Globus pallidus (tissue), 1 donor: ENCODE data around the gene FKBP1C.

Source experiments
- DNase-seq: peaks from one replicate; pipeline ENCODE4 v3.0.0-alpha.2; 2015; ENCODE audit warnings: low spot score

Gene FKBP1C

DNA sequence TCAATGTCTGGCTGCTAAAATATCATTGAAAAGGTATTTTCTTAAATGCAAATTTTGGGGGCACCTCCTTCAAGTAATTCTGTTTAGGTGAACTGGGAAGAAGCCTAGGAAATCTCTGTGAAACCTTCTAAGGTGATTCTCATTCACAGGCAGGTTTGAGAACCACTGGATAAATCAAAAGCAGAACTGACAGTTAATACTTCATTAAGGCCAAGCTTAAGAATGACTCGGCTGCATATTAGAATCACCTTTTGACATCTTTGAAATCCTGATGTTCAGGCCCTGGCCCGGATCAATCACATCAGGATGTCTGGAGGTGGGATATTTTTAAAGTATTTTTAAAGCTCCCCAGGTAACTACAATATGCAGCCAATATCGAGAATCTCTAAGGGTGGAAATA lies 50.6 kb downstream of the FKBP1C start:
- no peak for DNase-seq
